ENCODE data around the gene TECTA.

TECTA gene

DNA sequence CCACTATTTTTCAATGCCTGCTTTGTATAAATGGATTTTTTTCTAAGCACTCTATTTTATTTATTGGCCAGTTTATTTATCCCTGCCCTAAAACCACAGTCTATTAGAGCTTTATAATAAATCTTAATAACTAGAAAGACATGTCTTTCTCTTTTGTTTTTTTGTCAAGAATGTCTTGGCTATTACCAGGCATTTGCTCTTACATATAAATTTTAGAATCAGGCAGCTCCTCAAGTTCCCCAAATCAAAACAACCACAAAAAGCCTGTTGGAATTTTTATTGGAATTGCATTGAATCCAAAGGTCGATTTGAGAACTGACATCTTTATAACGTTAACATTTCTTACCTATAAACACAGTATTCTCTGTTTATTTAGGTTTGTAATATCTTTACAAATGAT is 105.8 kb downstream of the TECTA start:
- TF ChIP-seq, protein P1, sequence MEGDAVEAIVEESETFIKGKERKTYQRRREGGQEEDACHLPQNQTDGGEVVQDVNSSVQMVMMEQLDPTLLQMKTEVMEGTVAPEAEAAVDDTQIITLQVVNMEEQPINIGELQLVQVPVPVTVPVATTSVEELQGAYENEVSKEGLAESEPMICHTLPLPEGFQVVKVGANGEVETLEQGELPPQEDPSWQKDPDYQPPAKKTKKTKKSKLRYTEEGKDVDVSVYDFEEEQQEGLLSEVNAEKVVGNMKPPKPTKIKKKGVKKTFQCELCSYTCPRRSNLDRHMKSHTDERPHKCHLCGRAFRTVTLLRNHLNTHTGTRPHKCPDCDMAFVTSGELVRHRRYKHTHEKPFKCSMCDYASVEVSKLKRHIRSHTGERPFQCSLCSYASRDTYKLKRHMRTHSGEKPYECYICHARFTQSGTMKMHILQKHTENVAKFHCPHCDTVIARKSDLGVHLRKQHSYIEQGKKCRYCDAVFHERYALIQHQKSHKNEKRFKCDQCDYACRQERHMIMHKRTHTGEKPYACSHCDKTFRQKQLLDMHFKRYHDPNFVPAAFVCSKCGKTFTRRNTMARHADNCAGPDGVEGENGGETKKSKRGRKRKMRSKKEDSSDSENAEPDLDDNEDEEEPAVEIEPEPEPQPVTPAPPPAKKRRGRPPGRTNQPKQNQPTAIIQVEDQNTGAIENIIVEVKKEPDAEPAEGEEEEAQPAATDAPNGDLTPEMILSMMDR (IDR thresholded peaks at IDR 0.05; ENCODE audit: low read depth, low read length): no peak
- no peak for DNase-seq (ENCODE audit: low read depth, low spot score)
- in situ Hi-C loops (cut with HindIII; ENCODE audit: low sequenced_read_pairs): no loop called here
- no peak overlapping the region for H3K4me3 ChIP-seq (ENCODE audit: low read depth, low read length)

DNA sequence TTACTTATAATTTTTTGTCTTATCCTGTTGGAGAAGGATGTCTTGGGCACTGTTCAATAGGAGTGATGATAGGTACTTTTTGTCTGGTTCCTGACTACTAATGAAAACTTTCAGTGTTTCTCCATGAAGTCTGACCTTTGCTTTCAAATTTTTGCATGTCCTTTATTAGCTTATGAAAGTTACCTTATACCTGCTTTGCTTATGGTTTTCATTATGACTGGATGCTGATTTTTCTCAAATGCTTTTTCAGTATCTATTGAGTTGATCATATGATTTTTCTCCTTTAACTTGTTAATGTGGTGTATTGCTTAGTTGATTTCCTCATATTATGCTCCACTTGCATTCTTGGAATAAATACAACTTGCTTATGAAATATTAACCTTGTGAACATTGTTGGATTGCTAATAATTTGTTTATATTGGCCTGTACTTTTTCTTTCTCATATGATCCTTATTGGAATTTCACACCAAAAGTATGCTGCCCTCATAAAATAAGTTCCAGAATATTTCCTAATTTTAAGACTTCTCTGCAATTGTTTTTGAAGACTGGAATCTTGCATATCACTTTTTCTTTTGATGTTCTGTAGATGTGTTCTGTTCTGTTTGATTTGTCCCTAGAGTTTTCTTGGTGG is 106.6 kb downstream of the TECTA start:
- in situ Hi-C loops (cut with HindIII; ENCODE audit: low sequenced_read_pairs): no loop called here

DNA sequence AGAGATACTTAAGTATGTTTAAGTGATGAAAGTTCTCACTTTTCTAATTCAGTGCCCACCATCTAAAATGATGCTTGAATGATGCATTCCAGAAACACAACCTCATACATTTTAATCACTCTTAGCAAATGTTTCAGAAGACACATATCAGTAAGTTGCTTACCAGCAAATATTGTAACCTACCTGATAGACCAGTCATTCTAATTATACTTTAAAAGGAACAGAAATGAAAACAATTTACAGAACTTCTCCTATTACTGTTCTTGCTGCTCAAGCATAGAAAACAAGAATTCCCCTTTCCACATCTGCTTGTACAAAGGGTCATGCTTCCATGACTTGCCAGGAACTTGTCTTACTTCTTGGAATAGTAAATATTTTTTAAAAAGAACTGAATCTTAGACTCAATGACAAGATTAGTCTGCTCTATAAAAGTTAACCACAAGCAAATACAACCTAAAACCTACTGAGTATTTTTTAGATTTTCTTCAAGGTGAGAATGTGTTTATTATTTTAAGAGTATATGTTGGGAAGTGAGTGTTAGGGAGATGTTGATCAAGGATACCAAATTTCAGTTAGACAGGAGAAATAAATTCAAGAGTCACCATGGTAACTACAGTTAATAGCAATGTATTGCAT is 109.5 kb downstream of the TECTA start:
- no peak for DNase-seq (ENCODE audit: low read depth, low spot score)
- no peak overlapping the region for H3K4me3 ChIP-seq (ENCODE audit: low read depth, low read length)
- in situ Hi-C loops (cut with HindIII; ENCODE audit: low sequenced_read_pairs): no loop called here
- TF ChIP-seq, protein P1 (IDR thresholded peaks at IDR 0.05; ENCODE audit: low read depth, low read length): no peak

More for the DNA sequence above, 106.6 kb downstream of the TECTA start:
- no peak for DNase-seq (ENCODE audit: low read depth, low spot score)
- no peak overlapping the region for H3K4me3 ChIP-seq (ENCODE audit: low read depth, low read length)
- TF ChIP-seq, protein P1 (IDR thresholded peaks at IDR 0.05; ENCODE audit: low read depth, low read length): no peak

DNA sequence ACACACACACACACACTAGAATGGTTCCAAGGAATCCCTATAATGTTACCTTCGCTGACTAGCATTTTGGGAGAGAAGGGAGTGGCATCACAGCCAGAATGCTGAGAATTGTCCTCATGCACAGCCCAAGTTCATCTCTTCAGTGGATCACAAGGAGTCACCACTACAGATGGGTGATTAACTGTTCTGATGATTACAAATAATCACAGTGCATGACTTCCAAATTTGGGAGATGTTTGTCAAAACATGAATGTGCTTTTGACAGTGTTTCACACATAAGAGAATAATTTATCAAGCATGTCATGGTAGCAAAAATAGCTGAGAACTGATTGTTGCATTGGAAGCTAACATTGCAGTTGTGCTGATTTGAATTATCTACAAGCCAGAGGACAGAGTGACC is 110.6 kb downstream of the TECTA start:
- in situ Hi-C loops (cut with HindIII; ENCODE audit: low sequenced_read_pairs): no loop called here
- no peak overlapping the region for H3K4me3 ChIP-seq (ENCODE audit: low read depth, low read length)
- DNase-seq (ENCODE audit: low read depth, low spot score): no peak
- TF ChIP-seq, protein P1 (IDR thresholded peaks at IDR 0.05; ENCODE audit: low read depth, low read length): no peak

DNA sequence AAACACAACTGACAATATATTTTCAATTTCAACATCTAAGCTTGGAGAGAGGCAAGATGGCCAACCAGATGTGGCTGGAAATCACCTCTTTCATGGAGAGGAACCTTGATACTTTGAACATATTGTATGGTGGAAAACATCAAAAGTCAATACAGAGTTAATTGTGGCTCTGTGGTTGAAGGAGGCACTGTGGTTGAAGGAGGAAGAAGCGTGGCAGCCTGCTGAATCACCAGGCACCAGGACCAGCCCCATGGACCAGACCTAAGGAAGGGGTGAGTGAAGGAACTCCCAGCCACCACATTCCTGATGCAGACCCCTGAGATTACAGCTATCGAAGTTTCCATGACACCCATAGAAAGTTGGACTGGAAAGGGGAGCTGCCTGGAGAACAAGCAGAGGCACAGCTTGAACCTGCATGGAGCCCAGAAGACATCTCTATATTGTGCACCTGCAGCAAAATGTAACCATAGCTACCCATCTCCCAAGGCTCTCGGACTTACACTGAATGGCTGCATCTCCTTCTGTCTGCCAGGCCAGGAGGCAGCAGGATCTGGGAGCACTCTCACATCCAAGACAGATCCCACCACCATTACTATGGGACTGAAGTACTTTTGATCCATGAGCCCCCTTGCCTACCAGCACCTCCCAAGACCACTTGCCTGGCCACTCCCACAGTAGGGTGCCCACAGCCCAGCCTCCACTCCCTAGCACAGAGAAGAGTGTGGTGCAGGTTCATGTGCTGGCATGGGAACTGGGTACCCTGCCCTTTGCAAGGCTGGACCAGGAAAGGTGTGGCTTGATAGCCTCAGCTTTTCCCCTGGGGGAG is 111.7 kb downstream of the TECTA start:
- in situ Hi-C loops (cut with HindIII; ENCODE audit: low sequenced_read_pairs): no loop called here
- TF ChIP-seq, protein P1 (IDR thresholded peaks at IDR 0.05; ENCODE audit: low read depth, low read length): no peak
- H3K4me3 ChIP-seq (ENCODE audit: low read depth, low read length): no peak overlapping the region
- no peak for DNase-seq (ENCODE audit: low read depth, low spot score)

DNA sequence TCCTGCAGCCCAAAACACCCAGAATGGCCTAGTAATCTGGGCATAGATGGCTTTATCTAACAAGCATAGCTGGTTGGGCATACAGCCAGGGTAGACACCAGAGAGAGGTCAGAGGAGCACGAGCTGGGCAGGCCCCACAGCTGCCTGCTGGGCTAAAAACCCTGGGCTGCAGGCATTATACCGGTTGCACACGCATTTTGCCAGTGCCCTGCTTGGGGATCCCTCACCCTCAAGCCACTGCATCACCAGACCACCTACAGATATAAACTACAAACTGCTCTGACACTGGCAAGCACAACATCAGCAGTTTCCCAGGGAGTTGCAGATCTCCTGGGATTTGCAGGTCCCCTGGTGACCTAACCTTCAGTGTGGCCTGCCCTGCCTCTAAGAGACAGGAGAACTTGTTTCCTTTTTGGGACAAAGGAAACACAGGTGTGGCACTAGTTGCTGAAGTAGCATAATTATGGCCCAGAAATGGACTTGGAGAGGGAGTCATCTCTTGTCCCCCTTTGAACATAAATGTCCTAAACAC is 112.4 kb downstream of the TECTA start:
- H3K4me3 ChIP-seq (ENCODE audit: low read depth, low read length): no peak overlapping the region
- DNase-seq (ENCODE audit: low read depth, low spot score): no peak
- in situ Hi-C loops (cut with HindIII; ENCODE audit: low sequenced_read_pairs): no loop called here
- TF ChIP-seq, protein P1 (IDR thresholded peaks at IDR 0.05; ENCODE audit: low read depth, low read length): no peak
